Hematopoietic multipotent progenitor cell treated with erythropoietin and hydrocortisone succinate and interleukin-3 and kit ligand, for 17 days (in vitro differentiated cells): ENCODE data around the gene SARDH.
"Not testable (repeated sequence)": the region's sequence is repeated elsewhere in the genome, so short reads cannot be mapped to it uniquely, and the experiment has no call there.

ENCODE experiments used
- DNase-seq: peaks from one replicate; pipeline ENCODE4 v3.0.0-alpha.2; 2015; ENCODE audit warnings: low spot score

SARDH gene

DNA sequence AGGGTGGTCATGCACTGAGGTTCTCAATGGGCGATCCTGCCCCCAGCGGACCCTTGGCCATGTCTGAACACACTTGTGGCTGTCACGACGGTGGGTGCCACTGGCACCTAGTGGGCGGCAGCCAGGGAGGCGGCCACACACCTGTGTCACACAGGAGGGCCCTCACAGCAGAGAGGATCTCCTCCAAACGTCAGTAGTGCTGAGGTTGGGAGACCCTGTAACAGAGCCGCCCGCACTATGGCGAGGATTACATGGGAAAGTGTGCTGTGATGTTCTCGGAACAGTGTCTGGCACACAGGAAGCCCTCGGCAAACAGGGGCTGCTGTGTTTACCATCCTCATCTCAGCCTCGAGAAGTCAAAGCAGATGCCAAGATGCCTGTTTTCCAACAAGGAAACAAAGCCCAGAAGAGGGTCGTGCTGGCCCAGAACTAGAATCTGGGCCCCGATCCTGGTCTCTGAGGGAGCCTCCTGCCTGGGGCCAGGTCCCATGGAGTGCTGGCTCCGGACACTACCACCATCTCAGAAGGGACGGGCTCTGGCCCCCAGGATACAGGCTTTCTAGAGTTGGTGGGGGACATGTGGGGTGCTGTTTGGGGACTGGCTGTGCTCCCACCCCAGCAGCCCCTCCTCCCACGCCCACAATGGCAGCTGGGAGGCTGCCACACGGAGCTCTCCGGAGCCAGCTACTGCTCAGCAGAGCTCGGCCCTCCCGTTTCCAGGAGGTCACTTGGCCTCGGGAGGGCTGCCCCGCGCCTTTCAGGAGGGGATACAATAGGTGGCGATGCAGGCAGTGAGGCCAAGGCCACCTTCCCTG, 53.8 kb downstream of the SARDH start:
- DNase-seq: no peak

DNA sequence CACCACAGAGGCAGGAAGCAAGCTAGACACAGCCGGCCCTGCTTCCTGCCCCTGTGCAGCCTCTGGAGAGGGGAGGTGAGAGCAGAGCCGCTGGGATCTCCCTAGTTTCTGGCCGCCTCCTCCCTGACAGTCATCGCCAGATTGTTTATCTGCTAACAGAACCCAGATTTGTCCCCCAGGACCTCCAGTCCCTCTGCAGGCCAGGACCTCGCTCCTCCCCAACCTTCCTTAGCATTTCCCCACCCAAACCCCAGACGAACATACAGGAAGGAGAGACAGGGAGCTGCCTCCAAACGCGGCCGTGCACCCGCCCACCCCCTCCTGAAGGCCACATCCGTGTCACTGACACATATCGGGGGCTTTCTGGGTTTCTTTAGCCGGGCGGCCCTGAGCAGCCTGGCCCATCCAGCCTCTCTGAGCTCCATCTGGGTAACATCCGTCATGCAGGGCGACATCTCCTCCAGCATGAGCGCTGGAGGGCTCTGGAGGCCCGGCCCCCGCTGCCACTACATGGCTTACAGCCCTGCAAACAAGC, 54.5 kb downstream of the SARDH start:
- DNase-seq: no peak

DNA sequence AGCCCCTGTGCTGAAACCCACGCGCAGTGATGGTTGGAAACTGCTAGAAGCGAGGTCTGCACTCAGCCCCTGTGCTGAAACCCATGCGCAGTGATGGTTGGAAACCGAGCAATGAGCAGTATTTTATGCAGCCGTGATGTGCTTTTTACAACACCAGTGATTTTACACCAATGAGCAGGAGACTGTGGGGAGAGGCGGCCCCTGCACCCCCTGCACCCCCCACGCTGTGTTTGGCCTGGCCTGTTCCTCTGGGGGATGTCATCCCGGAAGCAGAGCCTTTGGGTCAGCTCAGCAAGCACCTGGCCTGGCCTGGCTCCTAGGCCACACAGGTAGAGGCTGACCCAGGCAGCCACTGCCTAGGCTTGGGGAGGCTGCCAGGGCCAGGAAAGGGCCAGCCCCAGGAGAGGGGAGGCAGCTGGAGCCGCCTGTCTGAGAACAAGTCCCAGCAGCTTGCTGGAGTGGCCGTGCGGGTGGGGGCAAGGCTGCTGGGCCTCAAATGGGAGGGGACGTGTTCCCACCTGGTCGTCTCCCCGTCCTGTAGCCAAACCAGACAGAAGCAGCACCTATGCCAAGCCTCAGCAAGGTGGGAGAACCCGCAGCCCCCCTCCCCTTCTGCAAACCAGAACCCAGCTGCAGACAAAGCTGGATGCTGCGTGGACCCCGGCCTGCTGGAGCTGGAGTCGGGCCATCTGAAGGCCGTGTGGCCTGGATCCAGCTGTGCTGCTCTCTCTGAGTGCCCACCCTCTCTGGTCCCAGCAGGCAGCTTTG, 55.1 kb downstream of the SARDH start:
- DNase-seq: no peak

DNA sequence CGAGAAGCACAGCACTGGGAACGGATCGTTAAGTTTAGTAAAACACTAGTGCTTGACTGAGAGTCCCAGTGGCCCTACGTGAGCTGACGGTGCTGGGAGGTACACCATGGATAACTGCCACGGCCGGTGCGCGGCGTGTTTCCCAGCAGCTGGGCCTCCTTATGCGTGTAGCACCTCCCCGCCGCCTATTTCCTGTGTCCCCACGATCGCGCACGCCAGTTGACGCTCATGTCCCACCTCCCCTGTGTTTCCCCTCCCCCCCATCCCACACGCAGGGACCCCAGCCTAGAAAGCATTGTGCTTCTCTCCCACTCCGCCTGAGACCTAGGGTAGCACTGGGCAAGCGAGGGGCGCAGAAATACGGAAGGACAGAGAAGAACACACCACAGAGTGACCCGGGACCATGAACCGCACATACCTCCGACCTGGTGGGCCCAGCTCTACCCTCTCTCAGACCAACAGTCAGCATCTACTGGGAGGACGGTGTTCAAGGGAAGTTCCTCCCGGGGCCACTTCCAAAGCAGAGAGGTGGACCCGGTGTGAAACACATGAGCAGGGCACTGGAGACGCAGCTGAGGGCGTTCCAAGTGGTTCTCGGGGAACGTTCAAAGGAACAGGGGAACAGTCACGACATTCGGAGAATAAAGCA, 56.4 kb downstream of the SARDH start:
- DNase-seq: no peak

DNA sequence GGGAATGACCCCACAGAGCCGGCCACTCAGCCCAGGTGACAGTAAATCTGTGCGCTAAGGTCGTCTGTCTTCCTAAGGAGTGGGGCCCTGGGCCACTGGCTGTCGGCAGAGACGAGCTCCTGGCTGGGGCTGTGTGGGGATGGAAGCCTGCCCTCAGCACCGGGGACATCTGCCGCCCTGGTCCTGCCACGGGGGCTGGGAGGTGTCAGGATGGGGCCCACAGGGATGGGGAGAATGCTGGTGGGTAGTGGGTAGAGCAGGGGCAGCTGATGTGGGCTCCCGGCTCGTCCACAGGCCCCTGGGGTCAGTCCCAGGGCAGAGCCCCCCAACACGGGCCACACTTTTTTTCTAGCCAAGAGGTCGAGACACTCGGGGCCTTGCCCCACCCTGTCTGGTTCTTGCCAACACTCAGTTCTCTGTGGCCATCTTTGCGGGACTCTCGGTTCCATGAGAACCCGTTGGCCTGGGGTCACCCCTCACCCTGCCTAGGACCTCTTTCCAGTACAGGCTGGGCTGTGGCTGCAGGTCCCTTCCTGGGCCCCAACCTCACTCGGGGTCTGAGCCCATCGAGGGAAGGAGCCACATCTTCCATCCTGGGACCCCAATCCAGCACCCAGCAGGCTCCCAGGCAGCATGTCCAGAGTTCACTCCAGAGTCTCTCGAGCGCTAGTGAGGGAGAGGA, 57.0 kb downstream of the SARDH start:
- no peak for DNase-seq

DNA sequence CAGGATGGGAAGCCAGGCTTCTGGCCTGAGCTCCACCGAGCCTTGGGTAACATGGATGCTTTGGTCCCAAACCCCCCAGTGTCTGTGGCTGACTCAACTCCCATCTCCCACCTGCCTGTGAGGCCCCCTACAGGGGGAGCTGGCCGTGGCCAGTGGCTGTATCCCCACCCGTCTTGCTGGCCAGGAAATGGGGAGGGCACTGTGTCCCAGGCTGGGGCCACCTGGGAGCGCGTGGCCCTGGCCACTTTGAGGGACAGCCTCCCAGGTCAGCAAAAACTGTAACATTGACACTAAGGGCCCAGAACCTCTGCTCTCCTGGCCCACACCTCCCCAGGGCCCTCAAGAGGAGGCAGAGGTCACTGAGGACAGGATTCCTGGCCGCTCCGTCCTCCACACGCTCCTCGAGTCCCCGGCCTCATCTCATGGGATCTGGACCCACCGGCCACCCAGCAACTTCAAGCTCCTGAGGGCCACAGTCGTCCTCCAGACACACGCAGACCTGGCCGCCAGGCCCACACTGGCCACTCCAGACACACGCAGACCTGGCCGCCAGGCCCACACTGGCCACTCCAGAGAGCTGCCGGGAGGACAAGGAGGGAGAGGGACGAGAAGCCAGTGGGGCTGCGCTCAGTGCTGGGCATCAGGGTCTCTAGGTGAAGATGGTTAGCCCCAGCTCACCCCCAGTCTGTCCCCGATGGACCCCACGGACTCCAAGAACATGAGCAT, 57.7 kb downstream of the SARDH start:
- DNase-seq: no peak

DNA sequence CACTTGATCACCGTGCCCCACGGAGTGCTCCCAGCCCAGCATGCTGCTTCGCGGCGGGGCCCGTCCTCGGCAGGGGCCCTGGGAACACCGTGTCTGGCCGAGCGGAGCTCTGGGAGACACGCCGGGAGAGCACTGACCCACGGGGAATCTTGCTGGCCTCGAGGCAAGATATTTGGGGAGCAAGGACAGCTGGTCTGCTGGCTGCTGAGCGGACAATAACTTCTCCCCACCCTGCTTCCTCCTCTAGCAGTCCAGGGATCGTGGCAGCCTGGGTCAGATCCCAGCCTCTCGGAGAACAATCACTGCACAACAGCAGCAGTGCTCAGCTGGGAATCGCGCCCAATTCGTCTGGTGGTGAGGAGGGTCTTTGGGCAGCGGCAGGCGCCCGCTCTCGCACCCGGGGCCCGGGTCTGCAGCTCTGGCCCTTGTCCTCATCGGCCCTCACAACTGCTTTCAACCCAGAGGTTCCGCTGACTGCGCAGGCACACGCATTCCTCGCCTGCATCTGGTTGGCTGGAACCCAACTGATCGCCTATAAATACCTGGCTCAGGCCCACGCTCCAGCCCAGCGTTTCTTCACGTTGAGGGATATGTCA, 58.6 kb downstream of the SARDH start:
- no peak for DNase-seq

DNA sequence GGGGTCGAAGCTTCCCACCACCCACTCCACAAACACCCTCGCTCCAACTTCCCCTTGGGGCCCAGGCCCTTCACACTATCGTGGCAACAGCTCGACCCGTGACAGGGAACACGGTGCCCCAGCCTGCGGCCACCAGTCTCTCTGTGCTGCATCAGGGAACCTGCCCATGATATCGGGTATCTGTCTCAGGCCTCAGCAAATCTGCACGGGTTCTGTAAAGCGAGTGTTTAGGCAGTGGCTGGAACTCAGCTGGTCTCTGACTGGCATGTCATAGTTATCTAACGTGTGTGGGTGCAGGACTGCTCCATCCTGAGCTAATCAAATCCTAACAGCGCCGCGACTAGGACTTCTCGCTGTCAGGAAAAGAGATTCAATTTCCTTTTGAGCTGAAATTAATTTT, 59.1 kb downstream of the SARDH start:
- no peak for DNase-seq

DNA sequence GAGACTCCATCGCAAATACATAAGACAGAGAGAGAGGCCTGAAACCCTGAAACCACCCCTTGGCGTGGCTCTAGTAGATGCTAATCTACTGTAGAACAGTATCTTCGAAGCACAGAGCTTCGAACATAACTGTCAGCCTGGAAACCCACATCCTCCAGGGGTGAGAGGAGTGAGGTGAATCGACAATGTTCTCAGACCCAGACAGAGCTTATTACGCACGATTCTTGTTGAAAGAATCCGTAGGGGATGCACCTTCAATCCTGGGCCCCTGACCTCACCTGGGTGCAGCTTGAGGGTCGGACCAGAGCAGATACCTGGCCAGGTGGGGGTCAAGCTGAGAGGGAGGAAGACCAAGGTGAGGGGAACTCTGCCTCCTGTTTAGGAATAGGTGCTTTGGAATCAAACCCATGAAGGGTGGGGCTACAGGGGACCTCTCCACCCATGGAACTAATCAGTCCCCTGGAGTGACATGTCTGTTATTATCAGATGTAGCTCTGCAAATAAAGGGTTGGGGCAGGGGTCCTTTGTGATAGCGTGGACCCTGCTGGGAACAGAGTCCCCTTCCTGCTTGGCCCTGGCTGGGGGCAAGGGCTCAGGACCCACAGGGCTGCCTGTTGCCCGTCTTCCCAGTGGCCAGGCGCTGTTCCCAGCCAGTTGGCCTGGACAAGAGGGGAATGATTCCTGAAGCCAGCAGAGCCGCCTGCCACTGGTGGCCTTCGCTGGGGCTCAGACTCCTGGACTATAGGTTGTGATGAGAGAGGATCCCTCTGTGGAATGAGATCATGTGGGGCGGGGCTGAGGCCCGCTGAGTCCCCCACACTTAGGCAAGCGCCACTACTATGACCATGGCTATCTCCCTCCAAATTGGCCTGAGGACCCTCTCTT, 60.8 kb downstream of the SARDH start:
- no peak for DNase-seq

DNA sequence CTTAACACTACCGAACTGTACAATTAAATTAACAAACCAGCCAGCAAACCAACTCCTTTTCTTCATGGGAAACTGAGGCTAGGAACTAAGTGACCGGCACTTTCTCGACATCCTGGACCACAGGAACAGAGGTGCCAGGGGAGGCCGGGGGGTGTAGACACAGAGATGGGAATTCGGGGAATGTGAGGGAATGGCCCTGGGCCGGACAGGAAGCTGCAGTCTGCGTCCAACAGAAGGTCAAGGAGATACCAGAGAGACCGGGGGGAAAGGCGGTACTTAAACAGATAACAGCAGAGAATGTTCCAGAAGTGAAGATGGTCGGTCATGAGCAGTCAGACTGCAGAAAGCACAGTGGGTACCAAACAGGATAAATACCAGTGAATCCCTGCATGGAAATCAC, 61.7 kb downstream of the SARDH start:
- DNase-seq: no peak

DNA sequence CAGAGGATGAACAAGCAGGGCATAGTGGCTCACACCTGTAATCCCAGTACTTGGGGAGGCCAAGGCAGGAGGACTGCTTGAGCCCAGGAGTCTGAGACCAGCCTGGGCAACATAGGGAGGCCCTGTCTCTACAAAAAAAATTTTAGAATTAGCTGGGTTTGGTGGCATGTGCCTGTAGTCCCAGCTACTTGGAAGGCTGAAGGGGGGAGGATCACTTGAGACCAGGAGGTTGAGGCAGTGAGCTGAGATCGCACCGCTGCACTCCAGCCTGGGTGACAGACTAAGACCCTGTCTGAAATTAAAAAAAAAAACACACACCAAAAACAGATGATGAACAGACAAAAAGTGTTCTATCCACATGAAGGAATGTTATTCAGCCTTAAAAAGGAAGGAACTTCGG, 62.4 kb downstream of the SARDH start:
- DNase-seq: not testable (repeated sequence)

DNA sequence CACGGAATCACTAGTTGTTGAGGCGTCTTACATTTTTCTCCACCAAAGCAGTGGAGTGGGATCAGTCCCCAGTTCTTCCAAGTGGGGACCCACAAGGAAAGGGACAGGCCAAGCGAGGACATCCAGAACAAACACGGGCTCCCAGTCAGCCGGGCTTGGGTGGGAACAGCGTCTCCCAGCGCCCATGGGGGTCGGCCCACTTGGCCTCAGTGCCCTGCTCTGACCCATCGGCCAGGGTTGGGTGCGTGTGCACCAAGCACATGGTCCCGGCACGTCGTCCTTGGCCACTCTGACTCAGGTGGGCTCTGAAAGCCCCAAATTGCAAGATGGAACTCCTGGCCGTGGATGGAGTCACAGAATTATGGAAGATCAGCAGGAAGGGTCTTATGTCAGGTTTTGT, 64.1 kb downstream of the SARDH start:
- no peak for DNase-seq

DNA sequence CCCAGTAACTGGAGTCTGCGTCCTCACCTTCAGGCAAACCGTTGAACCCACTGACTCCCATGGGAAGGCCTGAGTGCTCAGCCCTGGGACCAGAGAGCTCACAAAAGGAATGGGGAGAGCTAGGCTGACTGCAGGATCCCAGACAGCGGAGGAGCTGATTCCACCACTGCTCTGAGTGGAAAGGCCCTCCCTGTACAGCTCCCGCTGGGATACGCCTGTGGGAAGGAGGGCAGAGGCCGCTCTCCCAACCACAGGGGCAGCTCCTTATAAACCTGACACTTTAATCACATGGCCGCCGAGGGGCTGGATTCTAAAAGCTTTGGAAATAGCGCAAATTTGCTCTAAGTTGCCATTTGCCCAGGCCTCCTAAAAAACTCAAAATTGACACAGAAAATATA, 64.9 kb downstream of the SARDH start:
- no peak for DNase-seq

DNA sequence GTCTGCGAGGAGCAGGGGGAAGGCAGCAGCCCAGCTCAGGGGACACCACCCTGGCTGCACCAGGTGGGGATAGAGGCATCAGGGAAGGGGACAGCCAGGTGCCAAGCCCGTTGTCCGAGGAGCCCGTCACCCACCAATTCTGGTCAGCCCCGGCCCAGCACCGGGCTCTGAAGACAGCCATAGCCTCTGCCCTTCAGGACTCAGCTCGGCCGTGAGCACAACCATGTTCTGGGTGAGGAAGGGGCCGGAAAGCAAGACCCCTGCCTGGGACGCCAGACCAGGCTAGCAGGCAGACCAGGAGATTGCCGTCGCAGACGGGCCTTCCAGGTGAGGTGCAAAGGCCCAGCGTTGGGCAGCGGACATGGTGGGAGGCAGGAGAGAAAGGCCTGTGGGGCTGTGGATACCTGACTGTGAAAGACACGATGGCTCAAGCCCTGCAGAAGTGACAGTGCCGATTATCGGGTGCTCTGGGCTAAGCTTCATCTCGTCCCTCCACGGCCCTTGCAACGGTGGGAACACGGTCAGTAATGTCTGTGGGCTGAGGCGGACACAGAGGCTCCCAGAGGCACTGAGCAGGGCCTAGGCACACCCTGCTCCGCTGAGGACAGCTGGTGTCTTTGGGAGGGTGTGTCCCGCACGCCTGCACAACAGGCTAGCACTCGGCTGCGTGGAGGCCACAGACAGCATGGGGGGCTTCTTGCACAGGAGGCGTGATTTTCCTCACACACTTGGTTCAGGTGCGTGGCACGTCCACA, 65.5 kb downstream of the SARDH start:
- no peak for DNase-seq

DNA sequence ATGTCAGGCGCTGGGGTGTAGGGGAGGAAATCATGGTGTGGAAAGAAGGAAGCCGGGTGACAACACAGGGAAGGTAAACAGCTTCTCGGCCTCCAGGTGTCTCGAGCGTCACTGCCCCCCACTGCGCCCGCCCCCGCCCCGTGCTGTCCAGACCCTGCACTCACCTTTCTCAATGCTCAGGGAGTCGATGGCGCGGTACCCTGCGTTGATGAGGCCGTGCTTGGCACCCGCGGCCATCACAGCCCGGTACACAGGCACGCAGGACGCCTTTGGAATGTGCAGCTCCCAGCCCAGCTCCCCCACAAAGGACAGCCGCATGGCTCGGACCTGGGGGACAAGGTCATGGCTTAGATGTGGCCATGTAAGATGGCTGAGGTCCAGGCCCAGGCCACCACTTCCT, 66.8 kb downstream of the SARDH start:
- no peak for DNase-seq

DNA sequence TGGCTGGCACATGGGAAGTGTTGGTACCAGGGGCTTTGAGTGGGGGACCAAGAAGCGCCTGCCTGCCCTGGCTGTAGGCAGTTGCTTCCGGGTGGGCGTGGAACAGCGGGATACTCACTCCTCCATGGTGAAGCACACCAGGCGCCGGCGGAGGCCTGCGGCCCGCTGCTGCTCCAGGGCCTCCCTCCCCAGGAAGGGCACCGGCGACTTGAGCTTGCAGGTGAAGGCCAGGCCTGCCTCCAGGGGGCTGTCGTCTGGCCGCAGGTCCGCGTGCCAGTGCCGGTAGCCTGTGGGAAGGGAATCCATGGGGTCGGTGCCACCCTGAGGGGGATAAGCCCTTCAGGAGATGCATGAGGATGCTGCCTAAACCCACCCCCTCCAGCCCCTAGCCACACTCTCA, 67.7 kb downstream of the SARDH start:
- DNase-seq: no peak

DNA sequence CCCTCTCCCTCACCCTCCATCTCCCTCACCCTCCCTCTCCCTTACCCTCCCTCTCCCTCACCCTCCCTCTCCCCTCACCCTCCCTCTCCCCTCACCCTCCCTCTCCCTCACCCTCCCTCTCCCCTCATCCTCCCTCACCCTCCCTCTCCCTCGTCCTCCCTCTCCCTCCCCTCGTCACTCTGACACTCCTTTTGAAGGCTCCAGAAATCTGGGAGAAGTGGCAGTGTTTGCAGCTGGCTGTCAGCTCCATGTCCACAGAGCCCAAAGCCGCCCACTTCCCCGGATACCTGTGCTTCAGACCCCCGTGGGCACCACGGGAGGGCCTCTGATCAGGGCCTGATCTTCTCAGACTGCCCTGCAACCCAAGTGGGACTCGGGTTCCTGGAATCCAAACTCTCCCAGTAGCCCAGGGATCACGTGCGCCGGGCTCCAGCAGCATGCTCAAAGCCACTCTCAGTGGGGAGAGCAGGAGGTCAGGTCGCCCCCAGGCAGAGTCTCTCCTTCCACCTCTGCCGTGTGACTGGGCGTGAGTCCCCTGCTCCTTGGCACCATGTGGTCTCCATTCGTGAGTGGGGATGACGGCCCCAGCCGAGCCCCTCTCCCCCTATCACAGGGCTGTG, 68.9 kb downstream of the SARDH start:
- no peak for DNase-seq

DNA sequence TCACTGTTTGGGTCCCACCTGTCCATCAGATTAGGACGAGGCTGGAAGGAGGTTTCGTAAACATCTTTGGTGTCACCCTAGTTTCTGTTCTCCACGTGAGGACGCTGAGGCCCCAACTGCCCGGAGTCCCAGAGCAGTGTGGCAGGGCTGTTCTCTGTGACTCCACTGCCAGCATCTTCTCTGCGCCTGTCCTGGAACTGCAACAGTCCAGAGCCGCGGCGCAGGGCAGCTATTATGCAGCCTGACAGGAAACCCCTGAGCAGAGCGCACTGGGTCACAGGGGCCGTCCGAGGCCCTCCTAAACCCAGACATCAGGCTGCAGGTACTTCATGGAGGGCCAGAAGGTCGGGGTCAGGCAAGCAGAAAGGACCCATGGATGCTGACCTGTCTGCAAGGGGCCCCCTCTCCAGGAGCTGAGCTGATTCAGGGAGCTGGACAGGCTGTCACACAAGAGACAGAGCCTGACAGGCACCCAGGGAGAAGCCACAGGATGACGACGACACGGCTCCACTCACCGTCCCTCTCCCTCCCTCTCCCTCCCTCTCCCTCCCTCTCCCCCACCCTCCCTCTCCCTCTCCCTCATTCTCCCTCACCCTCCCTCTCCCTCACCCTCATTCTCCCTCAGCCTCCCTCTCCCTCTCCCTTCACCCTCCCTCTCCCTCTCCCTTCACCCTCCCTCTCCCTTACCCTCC, 70.2 kb downstream of the SARDH start:
- DNase-seq: no peak
